Activated CD4-positive, CD25-positive, alpha-beta regulatory T cell treated with anti-CD3 and anti-CD28 coated beads, Interleukin-2, amount 50 U/mL, for 16 hours (primary cell): ENCODE results near the gene ADD3.

Source experiments
- DNase-seq: peaks from one replicate; pipeline ENCODE4 v3.0.0-alpha.2; 2020; ENCODE audit warnings: low read depth, low spot score

ADD3 gene

DNA sequence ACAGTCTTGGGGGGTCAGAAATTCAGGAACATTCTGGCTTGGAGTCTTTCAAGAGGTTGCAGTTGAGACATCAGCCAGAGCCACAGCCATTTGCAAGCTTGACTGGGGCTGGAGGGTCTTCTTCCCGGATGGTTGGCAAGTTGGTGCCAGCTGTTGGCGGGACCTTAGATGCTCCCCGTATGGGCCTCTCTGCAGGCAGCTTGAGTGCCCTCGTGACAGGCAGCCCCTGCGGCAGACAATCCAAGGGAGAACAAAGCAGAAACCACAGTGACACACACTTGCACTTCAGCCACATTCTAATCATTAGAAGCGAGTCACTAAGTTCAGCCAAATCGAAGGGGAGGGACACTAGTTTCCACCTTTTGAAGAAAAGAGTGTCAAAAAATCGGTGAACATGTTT lies 140.2 kb downstream of the ADD3 start:
- DNase-seq: no peak

DNA sequence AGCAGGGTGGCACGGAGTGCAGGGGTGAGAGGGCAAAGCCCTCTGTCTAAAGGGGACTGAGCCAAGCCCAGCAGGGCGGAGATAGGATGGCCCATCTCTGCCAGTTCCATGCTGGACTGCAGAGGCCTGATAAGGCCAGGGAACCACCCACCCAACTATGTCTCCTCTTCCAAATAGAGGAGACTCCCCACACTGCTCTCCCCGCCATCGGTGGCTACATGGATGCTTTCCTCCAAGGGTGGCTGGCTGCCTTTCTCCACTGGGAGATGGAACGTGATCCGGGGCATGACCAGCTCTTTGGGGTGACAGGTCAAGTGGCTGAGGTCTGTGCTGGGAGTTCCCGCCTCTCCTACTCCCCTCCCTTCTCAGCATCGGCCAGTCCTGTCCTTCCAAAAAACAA lies 141.5 kb downstream of the ADD3 start:
- no peak for DNase-seq

DNA sequence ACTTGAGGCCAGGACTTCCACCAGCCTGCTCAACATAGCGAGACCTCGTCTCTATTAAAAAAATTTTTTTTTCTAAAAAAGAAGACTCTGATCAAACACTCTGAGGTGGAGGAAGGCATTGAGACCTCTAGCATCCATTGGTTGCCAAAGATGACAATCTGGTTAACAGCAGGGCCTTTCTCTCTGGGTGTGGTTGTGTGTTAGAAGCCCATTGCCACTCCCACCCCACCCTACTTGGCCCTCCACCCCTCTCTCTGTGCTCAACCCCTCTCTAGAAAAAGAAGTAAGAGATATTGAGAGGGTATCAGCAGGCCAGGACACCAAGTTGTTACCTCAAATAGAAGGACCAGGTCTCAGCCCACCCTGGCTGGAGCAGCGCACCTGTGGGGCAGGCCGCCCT lies 142.3 kb downstream of the ADD3 start:
- no peak for DNase-seq

- no peak for DNase-seq
These were observed 143.2 kb downstream of the ADD3 start for GRCh38 chr10:110150981-110151380.

DNA sequence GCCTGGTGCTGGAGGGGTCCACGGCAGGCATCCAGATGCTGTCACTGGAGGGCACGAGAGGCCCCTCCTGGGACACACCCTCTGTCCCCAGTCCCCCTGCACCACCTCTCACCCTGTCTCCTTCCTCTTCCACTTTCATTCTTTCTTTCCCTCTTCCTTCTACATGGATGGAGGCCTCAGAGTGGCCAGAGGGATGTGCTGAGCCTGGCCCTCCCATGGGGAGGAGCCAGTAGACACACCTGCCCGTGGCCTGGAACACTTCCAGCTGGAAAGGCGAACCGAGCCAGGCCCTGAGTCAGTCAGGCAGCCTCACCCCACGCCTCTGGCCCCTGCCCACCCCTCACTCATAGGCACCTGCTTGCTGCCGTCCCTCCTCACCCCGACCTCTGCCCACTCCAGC lies 143.7 kb downstream of the ADD3 start:
- DNase-seq: no peak

DNA sequence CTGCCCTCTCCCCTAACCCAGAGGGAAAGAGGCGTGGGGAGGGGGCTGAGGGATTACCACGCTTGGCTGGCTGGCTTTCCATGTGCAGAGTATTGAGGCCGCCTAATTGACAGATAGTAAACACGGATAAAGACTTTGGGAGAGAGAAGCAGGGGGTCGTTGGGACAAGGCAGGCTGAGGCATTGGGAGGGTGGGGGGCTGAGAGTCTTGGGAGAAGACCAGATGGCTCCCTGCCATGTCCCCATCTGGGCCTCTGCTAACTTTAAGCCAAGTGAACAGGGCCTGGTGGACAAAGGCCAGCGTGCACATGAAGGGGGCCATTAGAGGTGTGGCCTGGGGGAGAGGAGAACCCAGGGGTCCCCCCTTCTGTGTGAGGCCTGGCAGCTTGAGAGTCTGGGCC lies 144.2 kb downstream of the ADD3 start:
- DNase-seq: no peak

- no peak for DNase-seq
These were observed 145.6 kb downstream of the ADD3 start for GRCh38 chr10:110153396-110153795.

GRCh38 chr10:110156046-110156445 lies 148.3 kb downstream of the ADD3 start:
- no peak for DNase-seq

DNA sequence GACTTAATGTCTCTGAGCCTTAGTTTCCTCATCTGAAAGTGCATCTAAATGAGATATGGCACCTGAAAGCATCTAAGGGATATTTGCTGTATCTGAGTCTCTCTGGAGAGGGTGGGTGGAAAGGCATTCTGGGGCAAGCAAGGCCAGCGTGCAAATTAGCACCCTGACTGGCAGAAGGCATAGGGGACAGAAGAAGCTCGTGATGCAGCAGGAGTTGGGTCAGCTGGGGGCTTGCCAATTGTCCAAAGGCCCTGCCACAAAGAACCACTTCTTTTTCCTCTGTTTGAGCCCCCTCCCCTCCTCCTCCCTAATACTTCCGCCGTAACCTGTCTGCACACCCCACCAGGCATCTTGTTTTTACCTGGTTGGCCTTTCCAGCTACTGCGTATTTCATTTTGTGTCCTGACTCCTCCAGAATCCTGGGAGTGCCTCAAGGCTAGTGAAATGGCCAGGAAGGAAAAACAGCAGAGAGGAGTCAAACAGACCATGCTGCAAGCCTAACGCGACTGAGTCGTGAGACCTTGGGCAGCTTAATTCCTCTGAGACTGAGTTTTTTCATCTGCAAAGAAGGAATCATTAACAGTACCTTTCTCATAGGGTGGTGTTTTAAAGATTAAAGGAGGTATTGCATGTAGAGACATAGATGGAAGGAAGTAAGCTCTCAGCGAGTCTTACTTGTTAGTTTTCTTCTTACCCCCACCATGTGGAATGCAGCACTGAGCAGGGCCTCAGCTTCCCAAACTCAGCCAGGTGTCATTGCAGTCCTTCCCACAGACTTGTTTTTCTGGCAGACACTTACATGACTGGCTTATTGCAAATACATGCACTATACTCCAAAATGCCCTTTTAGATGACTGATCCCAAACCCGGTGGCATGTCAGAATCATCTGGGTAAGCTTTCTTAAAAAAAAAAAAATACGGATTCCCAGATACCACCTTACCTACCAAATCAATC lies 150.5 kb downstream of the ADD3 start:
- no peak for DNase-seq

DNA sequence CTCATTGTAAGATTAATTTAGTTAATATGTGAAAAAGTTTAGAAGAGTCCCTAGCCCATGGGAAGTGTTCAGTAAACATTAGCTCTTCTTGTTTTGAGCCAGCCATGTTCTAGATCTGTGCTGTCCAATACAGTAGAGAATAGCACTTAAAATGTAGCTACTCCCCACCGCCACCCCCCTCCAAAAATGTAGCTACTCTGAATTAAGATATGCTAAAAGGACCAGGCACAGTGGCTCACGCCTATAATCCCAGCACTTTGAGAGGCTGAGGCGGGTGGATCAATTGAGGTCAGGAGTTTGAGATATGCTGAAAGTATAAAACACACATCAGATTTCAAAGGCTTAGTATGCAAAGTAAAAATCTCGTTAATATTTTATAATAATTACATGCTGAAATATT lies 152.3 kb downstream of the ADD3 start:
- DNase-seq: no peak

DNA sequence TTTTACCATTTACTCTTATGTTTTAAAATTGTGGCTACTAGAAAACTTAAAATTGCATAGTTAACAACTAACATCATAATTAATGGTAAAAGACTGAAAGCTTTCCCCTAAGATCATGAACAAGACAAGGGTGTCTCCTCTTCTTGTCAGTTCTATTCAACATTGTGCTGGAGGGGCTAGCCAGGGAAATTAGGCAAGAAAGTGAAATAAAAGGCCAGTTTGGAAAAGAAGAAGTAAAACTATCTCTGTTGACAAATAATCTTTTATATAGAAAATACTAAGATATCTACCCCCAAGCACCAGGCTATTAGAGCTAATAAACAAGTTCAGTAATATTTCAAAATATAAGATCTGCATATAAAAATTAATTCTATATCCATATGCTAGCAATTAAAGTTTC lies 152.7 kb downstream of the ADD3 start:
- DNase-seq: no peak

- DNase-seq: no peak
These were observed 155.0 kb downstream of the ADD3 start for GRCh38 chr10:110162741-110163145.

- DNase-seq: no peak
These were observed 155.5 kb downstream of the ADD3 start for GRCh38 chr10:110163192-110163773.

GRCh38 chr10:110163841-110164240 lies 156.1 kb downstream of the ADD3 start:
- DNase-seq: no peak

GRCh38 chr10:110165239-110165638 lies 157.5 kb downstream of the ADD3 start:
- DNase-seq: no peak

DNA sequence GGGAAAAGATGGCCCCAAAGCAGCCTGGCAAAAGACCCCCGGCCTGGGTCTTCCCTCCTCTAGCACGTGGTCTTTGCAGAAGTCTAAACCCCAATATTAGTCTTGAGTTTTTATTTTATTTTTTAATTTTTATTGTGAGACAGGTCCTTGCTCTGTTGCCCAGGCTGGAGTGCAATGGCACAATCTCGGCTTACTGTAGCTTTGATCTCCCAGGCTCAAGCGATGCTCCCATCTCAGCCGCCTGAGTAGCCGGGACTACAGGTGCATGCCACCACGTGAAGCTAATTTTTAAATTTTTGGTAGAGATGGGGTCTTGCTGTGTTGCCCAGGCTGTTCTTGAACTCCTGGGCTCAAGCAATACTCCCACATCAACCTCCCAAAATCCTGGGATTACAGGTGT lies 159.4 kb downstream of the ADD3 start:
- DNase-seq: no peak

DNA sequence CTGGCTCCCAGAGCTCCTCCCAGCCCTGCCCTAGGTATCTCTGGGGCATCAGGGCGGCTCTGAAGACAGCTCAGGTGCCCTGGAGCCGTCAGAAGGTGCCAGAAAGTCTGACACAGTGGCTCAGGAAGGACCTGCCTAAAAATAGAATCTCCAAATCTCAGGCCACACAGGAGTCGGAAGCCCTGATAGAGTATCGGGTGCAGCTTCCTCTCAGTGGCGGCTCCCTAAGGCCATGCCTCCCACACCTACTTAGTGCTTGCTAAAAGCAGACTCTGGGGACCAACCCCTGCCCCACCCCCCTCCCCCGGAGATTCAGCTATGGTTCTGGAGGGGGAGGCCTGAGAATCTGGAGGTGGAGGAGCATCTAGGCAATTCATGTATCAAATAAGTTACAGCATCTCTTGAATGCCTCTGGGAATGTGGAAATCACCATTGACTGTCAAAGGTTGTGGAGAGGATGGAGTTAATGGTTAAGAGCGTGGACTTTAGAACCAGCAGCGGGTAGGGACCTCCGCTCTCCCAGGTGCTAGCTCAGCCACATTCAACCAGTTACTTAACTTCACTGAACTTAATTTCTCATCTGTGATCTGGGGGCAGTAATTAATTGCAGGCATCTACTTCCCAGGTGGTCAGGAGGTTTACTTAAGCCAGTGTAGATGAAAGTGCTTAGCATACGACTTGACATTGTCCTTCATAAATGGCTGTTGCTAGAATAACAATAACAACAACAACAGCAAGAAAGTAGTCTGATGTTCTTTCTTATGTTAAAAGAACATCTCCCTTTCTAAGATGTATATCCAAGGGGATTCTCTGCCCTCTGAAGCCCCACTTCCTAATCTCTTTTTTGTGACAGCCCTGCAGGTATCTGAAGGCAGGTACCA lies 161.1 kb downstream of the ADD3 start:
- no peak for DNase-seq

- no peak for DNase-seq
These were observed 161.8 kb downstream of the ADD3 start for GRCh38 chr10:110169586-110169985.

DNA sequence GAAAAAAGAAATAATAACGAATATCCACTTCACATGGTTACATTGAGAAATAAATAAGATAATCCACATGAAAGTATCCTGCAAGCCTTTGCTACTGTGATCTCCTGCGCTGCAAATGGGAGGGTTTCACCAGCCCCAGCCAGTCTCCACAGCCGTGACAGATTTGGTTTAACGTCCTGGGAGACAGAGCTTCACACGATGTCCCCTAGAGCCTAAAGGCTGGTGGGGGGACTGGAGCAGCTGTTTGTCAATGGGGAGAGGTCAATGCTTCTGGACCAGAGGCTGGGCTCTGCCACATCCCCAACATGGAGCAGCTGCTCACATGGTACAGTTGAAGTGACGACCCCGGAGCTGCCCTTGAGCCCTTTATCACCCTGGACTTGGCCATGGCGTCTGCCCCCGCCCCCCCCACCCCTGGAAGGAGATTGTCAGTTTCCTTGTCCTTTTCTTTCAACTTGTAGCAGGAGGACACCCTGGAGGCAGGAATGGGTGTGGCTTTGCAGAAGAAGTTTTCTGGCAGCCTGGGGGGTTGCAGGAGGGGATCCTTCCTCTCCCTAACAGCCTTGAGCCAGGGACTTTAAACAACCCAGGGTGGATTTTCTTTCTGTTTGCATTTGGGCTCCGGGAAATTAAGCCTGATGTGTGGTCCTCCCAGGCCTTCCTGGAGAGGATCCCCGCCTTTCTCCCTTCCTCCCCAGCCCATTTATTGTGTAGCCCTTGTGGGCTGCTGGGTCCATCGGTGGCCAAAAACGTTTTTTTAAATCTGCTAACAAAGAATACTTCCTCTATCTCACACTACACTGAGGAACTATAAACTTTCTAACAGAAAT lies 162.6 kb downstream of the ADD3 start:
- DNase-seq: no peak

- DNase-seq: no peak
These were observed 163.2 kb downstream of the ADD3 start for GRCh38 chr10:110171032-110171431.

GRCh38 chr10:110172155-110172554 lies 164.4 kb downstream of the ADD3 start:
- DNase-seq: no peak
